22Rv1 (cell line): ENCODE results near the gene ING1.
"Not testable (repeated sequence)": the region's sequence is repeated elsewhere in the genome, so short reads cannot be mapped to it uniquely, and the experiment has no call there.

ENCODE experiments used
- H3K27ac ChIP-seq: fragments of 450-650 bp; 2 replicates; pipeline ENCODE4 v1.5.1; 2017
- CTCF ChIP-seq: fragments of 450-650 bp; IDR thresholded peaks from 2 replicates; pipeline ENCODE4 v1.5.1; 2017; ENCODE audit warnings: mild to moderate bottlenecking
- ZFX ChIP-seq: fragments of 450-650 bp; IDR thresholded peaks from 2 replicates; pipeline ENCODE4 v1.6.1; 2017; ENCODE audit warnings: antibody characterized with exemption, borderline replicate concordance

ING1 gene

GRCh38 chr13:110696776-110697175, 16.7 kb upstream of the ING1 start:
- TF ChIP-seq CTCF (no peak), ZFX (no peak)
- H3K27ac ChIP-seq = no peak overlapping the region

GRCh38 chr13:110697842-110698241, 15.7 kb upstream of the ING1 start:
- TF ChIP-seq ZFX = no peak
- TF ChIP-seq CTCF = no peak
- H3K27ac ChIP-seq = no peak overlapping the region

GRCh38 chr13:110698689-110699088, 14.8 kb upstream of the ING1 start:
- TF ChIP-seq ZFX (no peak), CTCF (no peak)
- H3K27ac ChIP-seq = no peak overlapping the region

GRCh38 chr13:110699148-110700145, 14.1 kb upstream of the ING1 start:
- H3K27ac ChIP-seq = no peak overlapping the region
- TF ChIP-seq ZFX (no peak), CTCF (no peak)

GRCh38 chr13:110700186-110700585, 13.3 kb upstream of the ING1 start:
- no peak overlapping the region for H3K27ac ChIP-seq

GRCh38 chr13:110700641-110701040, 12.9 kb upstream of the ING1 start:
- TF ChIP-seq CTCF (no peak), ZFX (no peak)
- no peak overlapping the region for H3K27ac ChIP-seq

More at GRCh38 chr13:110700186-110700585, 13.3 kb upstream of the ING1 start:
- TF ChIP-seq ZFX (no peak), CTCF (no peak)

GRCh38 chr13:110701061-110701460, 12.4 kb upstream of the ING1 start:
- not testable (repeated sequence) for H3K27ac ChIP-seq
